Measurements from ENCODE around the gene BNIP3.
A peak's percentile ranks its signal among the peaks of the same experiment; 100 is the strongest.

The BNIP3 gene, protein sequence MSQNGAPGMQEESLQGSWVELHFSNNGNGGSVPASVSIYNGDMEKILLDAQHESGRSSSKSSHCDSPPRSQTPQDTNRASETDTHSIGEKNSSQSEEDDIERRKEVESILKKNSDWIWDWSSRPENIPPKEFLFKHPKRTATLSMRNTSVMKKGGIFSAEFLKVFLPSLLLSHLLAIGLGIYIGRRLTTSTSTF

DNA sequence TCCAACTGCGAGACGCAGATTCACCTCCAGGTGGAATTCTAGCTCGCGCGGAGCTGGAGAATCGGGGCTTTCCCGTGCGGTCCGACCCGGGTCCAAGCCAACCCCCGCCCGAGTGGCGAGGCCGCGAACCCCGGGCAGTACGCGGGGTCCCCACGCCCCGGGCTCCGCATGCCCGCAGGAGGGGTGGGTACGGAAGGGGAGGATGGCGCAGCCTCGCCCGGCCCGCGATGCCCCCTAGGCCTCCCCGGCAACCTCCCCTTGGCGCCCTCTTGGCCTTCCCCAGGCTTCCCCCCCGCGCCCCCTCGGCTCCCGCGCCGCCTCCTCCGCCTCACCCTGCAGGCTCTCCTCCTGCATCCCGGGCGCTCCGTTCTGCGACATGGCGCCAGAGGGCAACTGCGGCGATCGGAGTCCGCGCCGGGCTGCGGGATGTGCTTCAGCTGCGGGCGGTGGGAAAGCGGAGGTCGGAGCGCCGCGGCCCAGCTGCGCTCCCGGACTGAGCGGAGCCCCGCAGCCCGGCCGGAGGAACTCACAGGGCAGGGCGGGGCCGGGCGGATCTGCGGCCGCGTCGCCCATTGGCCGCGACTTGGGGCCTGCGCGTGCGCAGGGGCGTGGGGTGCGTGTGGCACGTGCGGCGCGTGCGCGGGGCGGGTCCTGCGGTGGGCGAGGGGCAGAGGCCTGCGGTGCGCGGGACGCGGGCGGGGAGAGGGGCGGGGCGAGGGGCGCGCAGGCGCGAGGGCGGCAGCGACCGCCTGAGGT is at the start of gene BNIP3:
Gene BNIP3 (minus strand): TSS at position 495 of the 756 bp plus-strand sequence. CDS start 117 bp downstream, at position 378.
- DNase-seq (ENCODE audit: low read depth): peak; percentile 93

DNA sequence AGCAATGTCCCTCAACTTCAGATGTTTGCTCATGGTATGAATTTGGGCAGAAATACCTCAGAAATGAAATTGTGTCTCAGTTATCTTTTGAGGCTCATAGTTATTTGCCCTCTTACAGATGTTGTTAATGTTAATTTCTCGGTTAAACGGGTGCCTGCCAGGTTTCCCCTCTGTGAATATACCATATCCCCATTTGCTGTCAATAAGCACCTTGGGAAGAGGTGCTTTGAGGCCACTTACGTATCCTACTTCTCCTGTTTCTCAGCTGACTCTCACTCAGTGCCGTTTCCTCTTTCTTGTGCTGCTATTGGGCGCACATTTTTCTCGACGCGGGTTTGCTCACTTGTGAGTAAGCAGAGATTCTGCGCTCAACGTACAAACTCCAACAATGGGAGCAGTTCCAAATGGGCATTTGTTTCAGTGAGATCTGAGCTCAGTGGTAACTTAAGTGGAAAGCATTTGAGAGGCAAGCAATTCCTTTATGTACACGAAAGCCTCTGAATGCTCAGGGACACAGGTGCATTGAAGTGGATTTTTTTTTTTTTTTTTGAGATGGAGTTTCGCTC is 49.3 kb upstream of the BNIP3 start:
- DNase-seq (ENCODE audit: low read depth): no peak

DNA sequence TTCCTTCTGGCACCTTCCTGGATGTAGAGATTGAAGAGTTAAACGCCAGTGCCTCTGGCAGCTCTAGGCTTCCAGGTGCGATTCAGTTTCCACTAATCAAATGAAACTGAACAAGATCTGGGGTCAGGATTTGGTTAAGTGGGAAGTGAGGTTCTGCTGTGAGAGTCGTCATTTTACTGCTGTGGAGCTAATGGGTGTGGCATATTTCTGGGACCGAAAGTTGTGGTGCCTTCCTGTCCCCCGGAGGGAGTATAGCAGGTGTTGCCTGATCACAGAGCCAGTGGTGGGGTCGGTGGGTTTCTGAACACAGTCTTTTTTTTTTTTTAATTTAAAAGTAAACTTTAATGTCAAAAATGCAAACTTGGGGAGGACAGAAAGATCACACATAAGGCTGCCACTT is 47.0 kb upstream of the BNIP3 start:
- no peak for DNase-seq (ENCODE audit: low read depth)

DNA sequence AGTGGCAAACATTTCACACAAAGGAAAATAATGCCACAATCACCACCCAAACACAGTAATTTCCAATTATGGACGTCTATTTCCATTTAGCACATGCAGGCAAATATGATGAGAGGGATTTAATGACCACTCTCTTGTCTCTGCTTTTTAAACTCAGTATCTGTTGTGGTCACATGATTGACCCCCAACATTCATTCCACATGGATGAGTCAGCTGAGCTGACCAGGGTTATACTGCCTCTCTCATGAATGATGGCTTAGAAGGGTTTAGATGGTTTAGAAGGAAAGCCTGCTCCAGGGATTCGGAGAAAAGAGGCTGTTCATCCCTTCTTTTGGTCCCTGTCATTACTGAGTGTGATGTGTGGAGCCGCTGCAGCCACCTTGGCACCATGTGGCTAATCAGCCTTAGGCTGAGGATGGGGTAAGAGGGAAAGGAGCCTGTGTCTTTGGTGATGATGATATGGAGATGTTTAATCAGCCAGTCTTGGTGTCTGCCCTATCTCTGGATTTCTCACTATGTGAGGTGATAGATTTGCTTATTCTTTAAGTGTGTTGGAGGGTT is 45.8 kb upstream of the BNIP3 start:
- DNase-seq (ENCODE audit: low read depth): peak; percentile 62

DNA sequence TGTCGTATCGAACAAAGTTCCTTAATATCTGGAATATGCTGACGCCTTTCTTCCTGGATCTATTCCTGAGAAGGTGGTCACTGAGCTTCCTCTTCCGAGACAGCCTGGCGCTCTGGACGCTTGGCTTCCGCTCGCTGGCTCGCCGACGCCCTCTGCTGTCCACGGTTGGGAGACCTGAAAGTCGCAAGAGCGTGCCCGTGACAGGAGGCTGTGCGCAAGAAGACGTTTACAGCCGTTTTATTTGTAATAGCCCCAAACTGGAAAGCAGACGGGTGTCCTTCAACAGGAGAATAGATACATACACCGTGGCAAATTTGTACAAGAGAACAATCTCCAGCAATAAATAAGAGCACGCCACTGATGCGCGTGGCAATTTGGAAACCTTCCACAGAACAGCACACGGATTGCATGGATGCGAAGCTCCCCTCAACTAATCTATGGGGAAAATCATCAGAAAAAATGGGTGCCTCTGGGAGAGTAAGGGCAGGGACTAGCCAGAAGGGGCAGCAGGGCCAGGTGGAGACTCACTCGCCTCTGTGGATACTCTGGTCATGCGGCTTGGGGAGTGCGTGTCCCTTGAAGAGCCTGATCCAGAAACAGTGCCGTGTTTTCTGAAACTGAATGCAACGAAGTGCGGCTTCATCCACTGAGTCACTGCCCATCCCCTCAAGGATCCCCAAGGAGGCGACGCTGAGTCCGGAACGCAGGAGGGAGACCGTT is 41.5 kb upstream of the BNIP3 start:
- peak; percentile 78 for DNase-seq (ENCODE audit: low read depth)

DNA sequence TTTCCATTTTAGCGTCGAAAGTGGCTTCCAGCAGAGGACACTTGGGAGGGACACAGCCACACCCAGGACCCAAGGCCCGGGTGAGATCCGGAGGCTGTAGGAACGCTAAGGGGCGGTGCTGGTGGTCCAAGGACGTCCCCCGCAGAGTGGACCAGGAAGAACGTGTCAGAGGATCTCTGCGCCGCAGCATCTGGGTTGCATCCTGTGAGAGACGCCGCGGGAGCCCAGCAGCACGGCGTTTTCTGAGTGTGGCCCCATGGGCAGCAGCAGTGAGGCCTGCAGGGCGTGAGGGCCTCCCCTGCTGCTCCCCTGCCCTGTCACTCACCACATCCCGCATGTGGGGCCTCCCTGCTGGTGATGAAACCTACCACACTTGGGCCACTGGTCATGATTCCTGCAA is 40.5 kb upstream of the BNIP3 start:
- no peak for DNase-seq (ENCODE audit: low read depth)

DNA sequence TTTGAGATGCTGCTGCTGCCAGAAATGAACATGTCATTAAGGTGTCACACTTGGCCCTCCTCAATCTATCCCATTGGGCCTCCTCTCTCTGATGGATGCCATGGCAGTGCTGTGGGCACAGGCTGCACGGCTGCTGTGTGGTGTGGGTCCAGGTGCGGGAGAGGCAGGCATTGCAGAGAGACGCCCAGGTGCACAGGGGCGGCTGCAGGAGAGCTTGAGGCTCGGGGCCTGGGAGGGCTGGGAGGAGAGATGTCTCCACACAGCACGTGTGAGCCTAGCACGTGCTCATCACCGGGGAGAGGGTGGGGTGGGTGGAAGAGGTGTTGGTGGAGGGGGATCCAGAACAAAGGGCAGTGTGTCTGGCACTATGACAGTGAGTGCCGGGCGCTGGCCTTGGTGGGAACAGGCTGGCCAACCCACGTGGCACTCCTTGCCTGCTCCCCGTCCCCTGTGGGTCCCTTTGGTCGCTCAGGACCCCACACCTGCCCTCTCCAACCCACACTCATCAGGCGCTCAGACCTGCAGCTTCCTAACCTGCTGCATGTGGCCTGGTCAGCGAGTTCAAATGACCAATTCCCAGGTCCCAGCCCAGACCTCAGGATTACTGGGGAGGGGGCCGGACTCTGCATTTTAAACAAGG is 39.9 kb upstream of the BNIP3 start:
- DNase-seq (ENCODE audit: low read depth): no peak

DNA sequence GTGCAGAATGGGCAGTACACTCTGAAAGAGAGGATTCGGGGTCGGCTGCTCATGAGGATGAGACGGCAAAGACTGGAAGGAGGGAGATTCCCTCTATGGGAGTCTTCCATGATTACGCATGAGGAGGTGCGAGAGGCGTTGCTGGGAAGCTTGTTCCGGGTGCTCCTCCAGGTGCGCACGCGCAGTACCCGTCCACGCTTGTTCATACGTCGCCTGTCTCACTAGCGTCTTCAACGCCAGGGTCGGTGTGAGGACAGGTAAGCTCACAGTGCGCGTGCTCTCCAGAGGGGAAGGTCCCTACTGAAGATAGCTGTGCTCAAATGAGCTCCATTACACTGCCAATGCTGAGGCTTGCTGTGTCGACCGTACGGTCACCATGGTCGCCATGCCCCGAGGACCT is 39.3 kb upstream of the BNIP3 start:
- DNase-seq (ENCODE audit: low read depth): no peak

DNA sequence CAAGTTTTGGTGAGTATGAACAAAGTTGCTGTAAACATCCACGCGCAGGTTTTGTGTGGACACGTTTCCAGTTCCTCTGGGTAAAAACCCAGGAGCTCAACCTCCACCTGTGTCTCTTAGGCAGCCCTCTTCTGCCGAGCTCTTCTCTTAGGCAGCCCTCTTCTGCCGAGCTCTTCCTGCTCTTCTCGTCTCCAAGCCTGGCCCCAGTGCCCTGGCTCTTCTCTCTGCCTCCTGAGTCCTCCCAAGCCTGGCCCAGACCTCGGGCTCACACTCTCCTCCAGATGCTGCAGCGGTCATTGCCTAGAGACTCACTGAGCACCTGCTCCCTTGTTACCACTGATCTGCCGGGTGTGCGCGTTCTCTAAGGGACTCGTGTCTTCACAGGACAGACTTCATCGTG is 38.7 kb upstream of the BNIP3 start:
- DNase-seq (ENCODE audit: low read depth): no peak

DNA sequence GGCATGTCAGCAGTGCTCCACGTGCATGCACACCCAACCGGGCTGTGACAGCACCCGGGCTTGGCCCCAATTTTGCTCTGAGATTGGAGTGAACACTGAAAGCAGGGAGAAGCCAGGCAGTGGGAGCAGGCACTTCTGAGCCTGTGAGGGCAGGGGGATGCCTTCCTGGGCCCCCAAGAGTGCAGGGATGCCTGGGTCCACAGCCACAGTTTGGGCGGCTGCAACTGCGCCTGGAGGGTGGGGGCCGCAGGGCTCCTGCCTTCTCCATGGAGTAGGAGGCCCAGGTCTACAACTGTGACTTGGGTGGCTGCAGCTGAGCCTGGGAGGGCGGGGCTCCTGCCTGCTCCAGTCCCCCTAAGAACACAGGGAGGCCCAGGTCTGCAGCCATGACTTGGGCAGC is 37.6 kb upstream of the BNIP3 start:
- DNase-seq (ENCODE audit: low read depth): no peak

DNA sequence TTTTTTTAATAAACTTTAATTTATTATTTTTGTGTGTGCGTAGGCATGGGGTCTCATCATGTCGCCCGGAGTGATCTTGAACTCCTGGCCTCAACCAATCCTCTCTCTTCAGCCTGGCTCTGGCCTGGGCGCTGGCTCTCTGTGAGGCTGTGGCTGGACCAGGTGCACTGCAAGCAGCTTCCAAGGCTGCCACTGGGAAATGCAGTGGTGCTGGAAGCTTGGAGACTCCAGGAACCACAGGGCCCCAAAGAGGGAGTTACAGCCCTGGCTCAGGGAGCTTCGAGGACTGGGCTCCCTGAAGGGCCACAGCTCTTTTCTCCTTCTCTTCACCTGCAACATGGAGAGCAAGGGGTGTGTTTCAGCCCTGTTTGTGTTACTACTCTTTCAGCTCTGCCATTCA is 36.7 kb upstream of the BNIP3 start:
- no peak for DNase-seq (ENCODE audit: low read depth)

DNA sequence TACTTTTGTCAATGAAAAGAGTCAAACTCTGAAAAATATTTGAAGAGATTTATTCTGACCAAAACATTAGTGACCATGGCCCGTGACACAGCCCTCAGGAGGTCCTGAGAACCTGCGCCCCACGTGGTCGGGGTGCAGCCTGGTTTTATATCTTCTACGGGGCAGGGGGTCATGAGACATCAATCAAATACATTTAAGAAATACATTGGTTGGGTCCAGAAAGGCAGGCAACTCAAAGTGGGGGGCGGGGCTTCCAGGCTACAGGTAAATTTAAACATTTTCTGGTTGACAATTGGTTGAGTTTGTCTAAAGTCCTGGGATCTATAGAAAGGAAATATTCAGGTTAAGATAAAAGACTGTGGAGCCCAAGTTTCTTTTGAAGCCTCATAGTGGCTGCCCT is 34.8 kb upstream of the BNIP3 start:
- no peak for DNase-seq (ENCODE audit: low read depth)

DNA sequence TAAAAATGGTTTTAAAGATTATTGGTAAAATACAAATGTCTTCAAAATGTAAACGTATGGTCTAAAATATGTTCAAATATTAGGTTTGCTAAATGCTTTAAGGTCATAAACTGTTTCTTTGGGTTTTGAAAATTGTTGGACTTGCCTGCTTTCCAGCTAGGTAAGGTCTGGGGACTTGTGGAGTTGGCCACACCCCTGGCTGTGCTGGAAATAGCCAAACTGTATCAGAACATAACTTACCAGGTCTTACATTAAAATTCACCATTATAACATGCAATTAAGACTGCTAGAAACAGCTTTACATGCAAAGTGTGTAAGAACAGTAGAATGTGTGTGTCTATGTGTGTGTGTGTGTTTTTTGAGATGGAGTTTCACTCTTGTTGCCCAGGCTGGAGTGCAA is 29.7 kb upstream of the BNIP3 start:
- no peak for DNase-seq (ENCODE audit: low read depth)

DNA sequence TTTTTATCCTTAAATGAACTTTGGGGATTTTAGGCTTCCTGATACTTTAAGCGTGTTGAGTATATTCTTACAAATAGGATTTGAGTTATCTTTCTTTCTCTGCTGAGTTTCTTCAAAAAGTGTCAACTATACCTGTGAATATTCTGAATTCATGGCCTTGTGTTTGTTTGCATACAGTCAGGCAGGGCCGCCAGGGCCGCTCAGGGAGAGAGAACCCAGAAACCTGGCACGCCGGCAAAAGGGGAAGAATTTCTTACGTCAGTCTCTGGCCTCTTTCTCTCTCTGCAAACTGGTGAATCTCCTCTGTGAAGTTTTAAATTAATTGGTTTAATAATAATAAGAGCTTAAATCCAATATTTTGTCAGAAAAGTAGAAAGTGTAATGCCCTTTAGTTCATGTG is 29.3 kb upstream of the BNIP3 start:
- DNase-seq (ENCODE audit: low read depth): no peak

DNA sequence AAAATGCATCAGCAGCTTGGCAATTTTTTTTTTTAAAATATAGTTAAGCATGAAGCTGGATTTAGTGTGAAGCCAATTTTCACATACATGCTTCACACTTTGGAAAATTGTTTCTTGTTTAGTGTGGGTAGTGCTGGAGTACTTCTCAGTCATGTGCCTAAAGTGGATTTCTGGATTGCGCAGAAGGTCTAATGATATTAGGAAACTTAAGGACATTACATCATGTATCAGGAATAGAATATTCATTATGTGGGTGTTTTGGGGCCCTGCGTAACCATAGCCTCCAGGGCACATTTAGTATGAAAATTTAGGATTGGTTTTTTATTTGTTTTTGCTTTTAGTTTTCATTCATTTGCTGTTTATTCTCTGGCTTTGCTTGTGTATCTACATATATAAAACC is 28.8 kb upstream of the BNIP3 start:
- DNase-seq (ENCODE audit: low read depth): no peak

DNA sequence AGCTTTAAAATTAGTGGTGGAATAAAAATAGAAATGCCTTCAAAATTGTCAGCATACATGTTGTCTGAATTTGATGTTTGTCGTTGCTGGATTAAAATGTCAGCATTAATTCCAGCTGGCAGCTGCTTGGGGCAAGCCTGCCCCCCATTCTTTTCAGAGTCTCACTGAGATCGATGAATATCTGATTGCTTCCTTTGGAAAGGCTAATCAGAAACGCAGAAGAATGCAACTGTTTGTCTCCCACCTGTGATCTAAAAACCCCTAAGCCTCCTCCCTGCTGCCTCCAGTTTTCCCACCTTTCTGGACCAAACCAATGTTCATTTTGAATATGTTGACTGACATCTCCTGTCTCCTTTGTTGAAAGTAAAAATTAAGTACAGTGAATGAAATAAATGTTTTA is 27.9 kb upstream of the BNIP3 start:
- no peak for DNase-seq (ENCODE audit: low read depth)

DNA sequence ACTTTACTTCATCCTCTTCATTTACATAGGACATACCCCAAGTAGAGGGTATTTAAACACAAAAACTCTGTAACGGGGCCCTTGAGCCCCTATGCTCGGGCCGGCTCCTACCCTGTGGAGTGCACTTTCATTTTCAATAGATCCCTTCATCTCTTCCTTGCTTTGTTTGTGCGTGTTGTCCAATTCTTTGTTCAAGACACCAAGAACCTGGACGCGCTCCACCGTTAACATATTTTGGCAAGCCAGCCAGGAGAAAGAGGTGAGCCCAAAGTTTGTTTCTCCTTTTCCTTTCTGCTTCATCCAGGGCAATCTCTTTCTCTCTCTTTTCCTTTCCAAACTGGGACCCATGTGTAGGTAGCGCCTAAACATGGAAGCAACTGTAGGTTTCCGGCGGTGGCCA is 26.0 kb upstream of the BNIP3 start:
- DNase-seq (ENCODE audit: low read depth): no peak

DNA sequence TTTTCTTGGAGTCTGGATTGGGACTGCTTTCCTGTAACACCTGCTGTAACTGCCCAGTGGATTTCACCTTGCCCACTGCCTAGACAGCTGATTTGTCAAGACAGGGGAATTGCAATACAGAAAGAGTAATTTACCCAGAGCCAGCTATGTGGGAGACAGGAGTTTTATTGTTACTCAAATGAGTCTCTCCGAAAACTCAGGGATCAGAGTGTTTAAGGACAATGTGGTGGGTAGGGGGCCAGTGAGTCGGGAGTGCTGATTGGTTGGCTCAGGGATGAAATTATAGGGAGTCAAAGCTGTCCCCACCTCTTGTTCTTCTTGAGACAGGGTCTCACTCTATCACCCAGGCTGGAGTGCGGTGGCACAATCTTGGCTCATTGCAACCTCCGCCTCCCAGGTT is 25.2 kb upstream of the BNIP3 start:
- DNase-seq (ENCODE audit: low read depth): no peak

DNA sequence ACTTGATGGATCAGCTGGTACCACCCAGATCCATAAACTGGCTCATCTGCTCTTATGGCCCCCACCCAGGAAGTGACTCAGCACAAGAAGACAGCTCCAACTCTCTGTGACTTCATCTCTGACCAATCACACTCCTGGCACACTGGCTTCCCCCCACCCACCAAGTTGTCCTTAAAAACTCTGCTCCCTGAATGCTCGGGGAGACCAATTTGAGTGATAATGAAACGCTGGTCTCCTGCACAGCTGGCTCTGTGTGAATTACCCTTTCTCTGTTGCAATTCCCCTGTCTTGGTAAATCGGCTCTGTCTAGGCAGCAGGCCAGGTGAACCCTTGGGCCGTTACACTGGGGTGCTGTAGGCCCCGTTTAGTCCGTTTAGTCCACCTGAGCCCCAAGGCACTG is 23.4 kb upstream of the BNIP3 start:
- no peak for DNase-seq (ENCODE audit: low read depth)

DNA sequence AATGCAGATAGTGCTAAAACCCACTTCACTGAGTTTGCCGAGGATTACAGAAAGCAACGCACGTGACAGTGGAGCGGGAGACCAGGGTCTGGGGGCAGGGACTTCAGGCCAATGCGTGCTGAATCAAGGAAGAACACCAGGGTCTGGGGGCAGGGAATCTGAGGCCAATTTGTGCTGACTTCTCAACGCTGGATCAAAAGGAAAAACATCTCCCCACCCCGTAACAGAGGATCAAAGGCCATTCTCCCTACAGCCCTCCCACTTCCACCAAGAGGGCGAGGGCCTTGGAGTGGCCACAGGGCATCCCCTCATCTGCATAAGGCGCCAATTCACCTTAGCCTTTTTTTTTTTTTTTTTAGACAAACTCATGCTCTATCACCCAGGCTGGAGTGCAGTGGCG is 22.3 kb upstream of the BNIP3 start:
- no peak for DNase-seq (ENCODE audit: low read depth)

DNA sequence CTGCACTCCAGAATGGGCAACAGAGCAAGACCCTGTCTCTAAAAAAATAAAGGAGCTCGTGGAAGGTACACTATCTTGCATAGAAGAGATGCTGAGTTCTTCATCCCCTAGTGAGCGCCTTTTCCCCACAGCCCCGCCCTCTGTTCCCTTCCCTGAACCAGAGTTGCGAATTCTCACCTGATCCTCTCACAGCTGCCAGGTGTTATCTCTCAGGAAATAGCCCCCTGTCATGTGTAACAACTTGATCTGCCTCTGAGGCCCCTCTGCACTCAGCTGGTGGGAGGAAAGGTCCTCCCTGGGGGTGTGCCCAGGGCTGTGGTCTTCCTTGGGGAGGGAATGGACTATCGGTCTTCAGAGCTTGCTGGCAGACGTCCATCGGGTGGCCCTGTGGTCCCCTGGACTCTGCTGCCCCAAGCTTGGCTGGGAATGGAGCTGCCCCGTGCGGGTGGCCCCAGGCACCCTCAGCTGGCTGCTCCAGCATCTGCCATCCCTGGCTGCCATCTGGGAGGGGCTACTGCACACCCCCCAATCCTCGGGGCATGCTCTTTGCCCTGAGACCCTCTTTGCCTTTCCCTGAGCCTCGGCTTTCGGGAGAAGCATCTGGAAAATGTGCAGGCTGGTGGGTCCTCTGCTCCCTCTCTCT is 21.7 kb upstream of the BNIP3 start:
- no peak for DNase-seq (ENCODE audit: low read depth)

DNA sequence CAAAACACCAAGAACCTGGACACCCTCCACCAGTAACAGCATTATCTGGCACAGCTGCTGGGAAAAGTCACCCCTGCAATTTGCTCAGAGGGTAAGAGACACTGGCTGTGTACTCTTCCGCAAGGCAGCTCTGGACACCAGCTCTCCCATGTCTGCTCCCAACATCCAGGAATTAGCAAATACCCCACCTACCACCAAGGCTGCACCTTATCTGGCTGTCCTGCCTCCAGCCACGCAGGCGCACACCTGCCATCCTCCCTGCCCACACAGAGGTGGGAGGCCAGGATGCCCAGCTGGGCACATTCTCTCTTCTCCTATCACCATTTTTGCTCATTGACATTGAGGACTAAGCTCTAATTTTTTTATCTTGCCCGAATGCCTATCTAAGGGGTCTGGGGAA is 20.3 kb upstream of the BNIP3 start:
- DNase-seq (ENCODE audit: low read depth): no peak
